ENCODE data around the gene ZIC1. TPM values are rescaled to one million over a fixed set of nuclear protein-coding genes. Genes with fewer than 3 reads are reported as not detected.

The ZIC1 gene
- total and polyA plus RNA-seq, 2 of the 13 experiments (the other 11 are each of a cell fraction or from before 2014, with no cell fraction given), result not detected

DNA sequence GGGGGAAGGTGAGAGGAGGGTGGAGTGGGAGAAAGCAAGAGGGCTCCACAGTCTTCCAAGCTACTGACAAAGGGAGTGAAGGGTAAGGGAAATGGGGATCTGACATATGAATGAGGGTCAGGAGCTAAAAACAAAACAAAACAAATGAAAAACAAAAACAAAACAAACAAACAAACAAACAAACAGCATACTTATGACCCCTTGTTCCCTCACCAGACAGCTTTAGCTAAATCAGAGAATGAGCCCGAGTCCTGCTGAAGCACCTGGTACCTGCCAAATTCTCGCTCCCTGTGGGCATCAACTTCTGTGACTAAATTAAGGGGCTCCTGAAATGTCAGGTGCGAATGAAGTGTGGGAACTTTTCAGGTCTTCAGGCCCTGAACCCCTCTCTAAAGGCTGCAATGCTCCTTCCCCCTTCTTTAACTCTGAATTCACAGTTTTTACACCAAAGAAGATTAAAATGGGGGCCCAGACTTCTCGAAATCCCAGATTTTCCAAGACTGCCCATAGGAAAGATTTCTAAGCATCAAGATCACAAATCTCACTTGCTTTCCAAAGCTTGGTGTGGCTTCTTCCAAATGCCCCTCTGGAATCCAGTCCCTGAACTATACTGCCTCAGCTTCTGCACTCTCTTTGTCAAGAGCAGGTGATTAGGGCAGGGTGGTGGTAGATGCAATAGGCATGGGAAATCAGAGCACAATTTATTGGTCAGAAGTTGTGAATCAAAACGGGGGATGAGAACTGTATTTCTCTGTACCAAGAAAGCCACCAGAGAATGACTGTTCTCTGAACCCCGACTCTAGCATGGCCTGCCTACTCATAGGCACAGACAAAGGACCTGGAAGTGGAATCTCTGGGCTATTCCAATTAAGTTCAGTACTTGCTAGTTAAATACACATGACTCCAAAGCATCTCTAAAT is 43.7 kb upstream of the ZIC1 start (continued):
- TF ChIP-seq, protein P1, sequence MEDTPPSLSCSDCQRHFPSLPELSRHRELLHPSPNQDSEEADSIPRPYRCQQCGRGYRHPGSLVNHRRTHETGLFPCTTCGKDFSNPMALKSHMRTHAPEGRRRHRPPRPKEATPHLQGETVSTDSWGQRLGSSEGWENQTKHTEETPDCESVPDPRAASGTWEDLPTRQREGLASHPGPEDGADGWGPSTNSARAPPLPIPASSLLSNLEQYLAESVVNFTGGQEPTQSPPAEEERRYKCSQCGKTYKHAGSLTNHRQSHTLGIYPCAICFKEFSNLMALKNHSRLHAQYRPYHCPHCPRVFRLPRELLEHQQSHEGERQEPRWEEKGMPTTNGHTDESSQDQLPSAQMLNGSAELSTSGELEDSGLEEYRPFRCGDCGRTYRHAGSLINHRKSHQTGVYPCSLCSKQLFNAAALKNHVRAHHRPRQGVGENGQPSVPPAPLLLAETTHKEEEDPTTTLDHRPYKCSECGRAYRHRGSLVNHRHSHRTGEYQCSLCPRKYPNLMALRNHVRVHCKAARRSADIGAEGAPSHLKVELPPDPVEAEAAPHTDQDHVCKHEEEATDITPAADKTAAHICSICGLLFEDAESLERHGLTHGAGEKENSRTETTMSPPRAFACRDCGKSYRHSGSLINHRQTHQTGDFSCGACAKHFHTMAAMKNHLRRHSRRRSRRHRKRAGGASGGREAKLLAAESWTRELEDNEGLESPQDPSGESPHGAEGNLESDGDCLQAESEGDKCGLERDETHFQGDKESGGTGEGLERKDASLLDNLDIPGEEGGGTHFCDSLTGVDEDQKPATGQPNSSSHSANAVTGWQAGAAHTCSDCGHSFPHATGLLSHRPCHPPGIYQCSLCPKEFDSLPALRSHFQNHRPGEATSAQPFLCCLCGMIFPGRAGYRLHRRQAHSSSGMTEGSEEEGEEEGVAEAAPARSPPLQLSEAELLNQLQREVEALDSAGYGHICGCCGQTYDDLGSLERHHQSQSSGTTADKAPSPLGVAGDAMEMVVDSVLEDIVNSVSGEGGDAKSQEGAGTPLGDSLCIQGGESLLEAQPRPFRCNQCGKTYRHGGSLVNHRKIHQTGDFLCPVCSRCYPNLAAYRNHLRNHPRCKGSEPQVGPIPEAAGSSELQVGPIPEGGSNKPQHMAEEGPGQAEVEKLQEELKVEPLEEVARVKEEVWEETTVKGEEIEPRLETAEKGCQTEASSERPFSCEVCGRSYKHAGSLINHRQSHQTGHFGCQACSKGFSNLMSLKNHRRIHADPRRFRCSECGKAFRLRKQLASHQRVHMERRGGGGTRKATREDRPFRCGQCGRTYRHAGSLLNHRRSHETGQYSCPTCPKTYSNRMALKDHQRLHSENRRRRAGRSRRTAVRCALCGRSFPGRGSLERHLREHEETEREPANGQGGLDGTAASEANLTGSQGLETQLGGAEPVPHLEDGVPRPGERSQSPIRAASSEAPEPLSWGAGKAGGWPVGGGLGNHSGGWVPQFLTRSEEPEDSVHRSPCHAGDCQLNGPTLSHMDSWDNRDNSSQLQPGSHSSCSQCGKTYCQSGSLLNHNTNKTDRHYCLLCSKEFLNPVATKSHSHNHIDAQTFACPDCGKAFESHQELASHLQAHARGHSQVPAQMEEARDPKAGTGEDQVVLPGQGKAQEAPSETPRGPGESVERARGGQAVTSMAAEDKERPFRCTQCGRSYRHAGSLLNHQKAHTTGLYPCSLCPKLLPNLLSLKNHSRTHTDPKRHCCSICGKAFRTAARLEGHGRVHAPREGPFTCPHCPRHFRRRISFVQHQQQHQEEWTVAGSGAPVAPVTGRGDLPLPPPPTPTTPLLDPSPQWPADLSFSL (CRISPR knock-in tag; IDR thresholded peaks at IDR 0.05), result no peak
- no peak for TF ChIP-seq ZNF460 (CRISPR knock-in tag; IDR thresholded peaks at IDR 0.05; ENCODE audit: borderline replicate concordance)

GRCh38 chr3:147367676-147368075 is 41.5 kb upstream of the ZIC1 start:
- POLR2A ChIA-PET, result no interaction called here
- Histone ChIP-seq H3K4me1 (ENCODE audit: insufficient read depth, low read length) (peaks cover 18% of the 10 kb centered on the region), H2AFZ (ENCODE audit: low read length) (no peak overlapping the region), H3K9me3 (ENCODE audit: low read length) (no peaks in the 10 kb centered on the region), H3K79me2 (ENCODE audit: insufficient read depth, low read length) (no peaks in the 10 kb centered on the region), H3K27ac (ENCODE audit: extremely low read length, insufficient read depth, low read length) (no peak overlapping the region), H3K9ac (ENCODE audit: insufficient read depth, low read depth, low read length) (no peak overlapping the region), H3K36me3 (replicated peaks in 1 of 2; ENCODE audit: control insufficient read depth in 1 of 2, insufficient read depth in 2 of 2, low read length in 2 of 2) (no peaks in the 10 kb centered on the region), H3K27me3 (ENCODE audit: control insufficient read depth in 1 of 2, insufficient read depth in 2 of 2, low read length in 2 of 2) (peaks cover 0 to 6% of the 10 kb centered on the region in 2 experiments; a peak in 2 of 5 replicates), H3K4me3 (replicated peaks in 1 of 3; ENCODE audit: insufficient read depth in 1 of 3, low read depth in 2 of 3, low read length in 3 of 3) (no peak overlapping the region), H3K4me2 (ENCODE audit: low read depth, low read length) (no peak overlapping the region), H4K20me1 (ENCODE audit: insufficient read depth, low read length) (no peaks in the 10 kb centered on the region)
- no peak for FAIRE-seq
- TF ChIP-seq ZNF761 (CRISPR knock-in tag; conservative IDR thresholded peaks at IDR 0.05) (no peak), PLRG1 (conservative IDR thresholded peaks at IDR 0.05) (no peak)
- no peak for ATAC-seq
- in situ Hi-C loops (cut with HindIII; ENCODE audit: extremely low pct_ligation_motif_present, low pct_unique_long_range_greater_than_20kb) (no loop called here), intact Hi-C loops (cut with micrococcal nuclease; ENCODE audit: unreplicated experiment) (loop anchor here (5.0 to 10.0 kb wide), 3 partner anchors 247 to 1213 kb away; no protein-coding TSS in a partner anchor)
- no TSS peak for BruUV-seq (replicated peaks)
- WGBS (ENCODE audit: low lambda C conversion rate), result 13% methylated on average over 1 of the region's 1 CpG
- DNase-seq (ENCODE audit: low spot score), result no peak
- CTCF ChIA-PET (ENCODE audit: low intra/inter-chr PET ratio, low total read pairs), result no interaction called here
